Activated T-helper 2 cell treated with anti-CD3 and anti-CD28 coated beads, Interferon-gamma antibody, Interleukin-2, Interleukin-4, amounts not matched to agents 10 μg/mL and 5 μg/mL and 100 μg/mL, durations not matched to agents 14 hours and 24 hours and 36 hours (primary cell): ENCODE data around the gene LATS2. TPM values are rescaled to one million over a fixed set of nuclear protein-coding genes. Genes with fewer than 3 reads are reported as not detected.

Experiments
- DNase-seq: peaks from one replicate; pipeline ENCODE4 v3.0.0; 2021; ENCODE audit warnings: low spot score
- H3K27ac Mint-ChIP-seq: one replicate; pipeline ENCODE4 v1.8.0; 2021; ENCODE audit warnings: mixed read lengths
- H3K27me3 Mint-ChIP-seq: one replicate; pipeline ENCODE4 v1.8.0; 2021; ENCODE audit warnings: low read depth, mixed read lengths
- H3K36me3 Mint-ChIP-seq: one replicate; pipeline ENCODE4 v1.8.0; 2021; ENCODE audit warnings: low read depth, mixed read lengths
- H3K4me1 Mint-ChIP-seq: one replicate; pipeline ENCODE4 v1.8.0; 2021; ENCODE audit warnings: low read depth, mixed read lengths
- H3K4me3 Mint-ChIP-seq: one replicate; pipeline ENCODE4 v1.8.0; 2021; ENCODE audit warnings: low read depth, mild to moderate bottlenecking, moderate library complexity, mixed read lengths
- H3K9me3 Mint-ChIP-seq: one replicate; pipeline ENCODE4 v1.8.0; 2021; ENCODE audit warnings: mixed read lengths
- intact Hi-C: fragments of 100-400 bp; cut with micrococcal nuclease; formaldehyde crosslinking; loops from one replicate; pipeline ENCODE4 v1.15.1; 2023
- total RNA-seq: library from RNA; stranded (reverse); gene quantifications from 2 replicates; pipeline ENCODE4 v1.2.3, GENCODE V29; 2022

LATS2 gene
- total RNA-seq, 1 donor from 2014 or later: 2.6 TPM

DNA sequence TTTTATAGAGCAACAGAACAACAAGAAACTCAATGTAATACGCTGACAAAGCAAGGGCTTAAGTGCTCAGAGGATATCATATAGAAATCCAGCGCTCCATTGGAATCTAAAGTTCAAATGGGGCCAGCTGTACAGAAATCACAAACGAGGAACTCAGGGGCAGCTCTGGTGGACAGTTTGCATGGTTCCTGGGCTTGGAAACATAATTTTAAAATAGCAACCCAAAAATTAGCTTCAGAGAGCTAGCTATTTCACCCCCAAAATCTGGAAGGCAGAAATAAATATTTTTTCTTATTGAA is 19.2 kb upstream of the LATS2 start:
- Mint-ChIP-seq H3K4me3 (no peak overlapping the region), H3K27ac (no peak overlapping the region), H3K27me3 (peaks cover 29% of the 10 kb centered on the region), H3K9me3 (no peaks in the 10 kb centered on the region), H3K36me3 (no peaks in the 10 kb centered on the region), H3K4me1 (no peaks in the 10 kb centered on the region)
- no peak for DNase-seq
- intact Hi-C loops: no loop called here

- H3K36me3 Mint-ChIP-seq: no peaks in the 10 kb centered on the region
- H3K27me3 Mint-ChIP-seq: peaks cover 28% of the 10 kb centered on the region
- H3K4me1 Mint-ChIP-seq: peaks cover 5% of the 10 kb centered on the region
- no peak for DNase-seq
- H3K9me3 Mint-ChIP-seq: no peaks in the 10 kb centered on the region
- no peak overlapping the region for H3K4me3 Mint-ChIP-seq
- intact Hi-C loops: loop anchor here (5.0 kb wide), 1 partner anchor 63 kb away; no protein-coding TSS in a partner anchor
- no peak overlapping the region for H3K27ac Mint-ChIP-seq
Observed at GRCh38 chr13:21079761-21080592, 18.6 kb upstream of the LATS2 start.

- intact Hi-C loops: loop anchor here (5.0 kb wide), 1 partner anchor 62 kb away; no protein-coding TSS in a partner anchor
- peaks cover 28% of the 10 kb centered on the region for H3K27me3 Mint-ChIP-seq
Observed at GRCh38 chr13:21079221-21079620, 17.8 kb upstream of the LATS2 start.

DNA sequence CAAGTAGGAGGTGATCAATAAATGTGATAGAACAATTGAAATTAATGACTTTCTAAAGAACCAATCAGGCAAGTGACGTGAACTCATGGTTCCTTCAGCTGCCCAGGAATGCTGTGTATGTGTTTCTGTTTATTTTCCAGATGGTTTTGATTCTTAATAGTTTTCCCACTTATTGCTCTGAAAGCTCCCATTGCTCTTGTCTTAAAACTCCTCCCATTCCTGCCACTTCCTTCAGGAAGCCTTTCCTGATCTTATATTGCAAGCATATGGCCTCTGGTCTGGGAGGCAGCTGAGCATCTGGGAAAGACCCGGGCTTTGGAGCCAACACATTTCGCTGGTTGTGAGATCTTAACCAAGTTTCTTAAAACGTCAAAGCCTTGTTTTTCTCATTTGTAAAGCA is 17.1 kb upstream of the LATS2 start:
- H3K27ac Mint-ChIP-seq: no peak overlapping the region
- peaks cover 28% of the 10 kb centered on the region for H3K27me3 Mint-ChIP-seq
- no peak overlapping the region for H3K4me3 Mint-ChIP-seq
- peaks cover 15% of the 10 kb centered on the region for H3K4me1 Mint-ChIP-seq
- no peak for DNase-seq
- intact Hi-C loops: loop anchor here (5.0 kb wide), 1 partner anchor 61 kb away; no protein-coding TSS in a partner anchor
- H3K9me3 Mint-ChIP-seq: no peaks in the 10 kb centered on the region
- no peaks in the 10 kb centered on the region for H3K36me3 Mint-ChIP-seq

More at GRCh38 chr13:21079221-21079620, 17.8 kb upstream of the LATS2 start:
- DNase-seq: no peak
- Mint-ChIP-seq H3K9me3 (no peaks in the 10 kb centered on the region), H3K4me1 (peaks cover 12% of the 10 kb centered on the region), H3K36me3 (no peaks in the 10 kb centered on the region), H3K4me3 (no peak overlapping the region), H3K27ac (no peak overlapping the region)

- Mint-ChIP-seq H3K4me1 (peaks cover 15% of the 10 kb centered on the region), H3K9me3 (no peaks in the 10 kb centered on the region), H3K36me3 (no peaks in the 10 kb centered on the region), H3K27me3 (peaks cover 28% of the 10 kb centered on the region), H3K4me3 (no peak overlapping the region), H3K27ac (no peak overlapping the region)
- DNase-seq: no peak
- intact Hi-C loops: loop anchor here (5.0 kb wide), 1 partner anchor 61 kb away; no protein-coding TSS in a partner anchor
Observed at GRCh38 chr13:21077788-21078353, 16.5 kb upstream of the LATS2 start.

DNA sequence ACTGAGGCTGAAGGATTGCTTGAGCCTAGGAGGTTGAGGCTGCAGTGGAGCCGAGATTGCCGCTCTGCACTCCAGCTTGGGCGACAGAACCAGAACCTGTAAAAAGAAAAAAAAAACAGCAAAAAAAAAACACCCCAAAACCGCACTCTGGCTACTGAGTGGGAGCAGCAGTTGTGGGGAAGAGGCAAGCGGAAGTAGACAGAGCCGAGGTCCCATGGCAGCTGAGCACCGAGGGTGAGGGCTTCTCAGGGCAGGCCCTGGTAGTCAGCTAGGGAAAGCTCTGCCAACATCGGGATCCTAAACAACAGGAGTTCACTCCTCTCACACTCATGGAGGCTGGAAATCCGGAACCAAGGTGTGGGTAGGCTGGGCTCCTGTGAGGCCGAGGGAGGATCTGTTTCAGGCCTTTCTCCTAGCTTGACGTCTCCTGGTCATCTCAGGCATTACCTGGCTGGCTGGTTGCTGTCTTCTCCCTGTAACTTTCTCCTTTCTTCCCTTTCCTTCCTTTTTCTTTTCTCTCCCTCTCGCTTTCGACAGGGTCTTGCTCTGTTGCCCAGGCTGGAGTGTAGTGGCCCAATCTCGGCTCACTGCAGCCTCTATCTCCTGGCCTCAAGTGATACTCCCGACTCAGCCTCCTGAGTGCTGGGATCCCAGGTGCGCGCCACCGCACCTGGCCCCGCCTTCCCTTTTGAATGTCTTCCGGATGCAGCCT is 15.8 kb upstream of the LATS2 start:
- intact Hi-C loops: loop anchor here (5.0 kb wide), 1 partner anchor 60 kb away; no protein-coding TSS in a partner anchor
- no peak overlapping the region for H3K27ac Mint-ChIP-seq
- no peak for DNase-seq

GRCh38 chr13:21076253-21076652 is 14.9 kb upstream of the LATS2 start:
- no peak for DNase-seq
- intact Hi-C loops: loop anchor here (5.0 kb wide), 1 partner anchor 59 kb away; no protein-coding TSS in a partner anchor
- Mint-ChIP-seq H3K4me3 (no peak overlapping the region), H3K9me3 (no peaks in the 10 kb centered on the region), H3K27ac (no peak overlapping the region), H3K4me1 (peaks cover 22% of the 10 kb centered on the region), H3K27me3 (peaks cover 34% of the 10 kb centered on the region), H3K36me3 (no peaks in the 10 kb centered on the region)

More for the DNA sequence above, 15.8 kb upstream of the LATS2 start:
- no peaks in the 10 kb centered on the region for H3K36me3 Mint-ChIP-seq
- H3K4me1 Mint-ChIP-seq: peaks cover 15% of the 10 kb centered on the region
- H3K27me3 Mint-ChIP-seq: peaks cover 28% of the 10 kb centered on the region
- peak overlapping the region; percentile 33 for H3K4me3 Mint-ChIP-seq
- no peaks in the 10 kb centered on the region for H3K9me3 Mint-ChIP-seq

- H3K4me1 Mint-ChIP-seq: peaks cover 27% of the 10 kb centered on the region
- peak; percentile 16 for DNase-seq
- no peak overlapping the region for H3K27ac Mint-ChIP-seq
- no peaks in the 10 kb centered on the region for H3K9me3 Mint-ChIP-seq
- intact Hi-C loops: loop anchor here (2.0 to 5.0 kb wide), 2 partner anchors 15 to 58 kb away; partner anchors contain the start of gene LATS2
- peaks cover 31% of the 10 kb centered on the region for H3K27me3 Mint-ChIP-seq
- H3K4me3 Mint-ChIP-seq: peak overlapping the region; percentile 61
- no peaks in the 10 kb centered on the region for H3K36me3 Mint-ChIP-seq
Observed at GRCh38 chr13:21075379-21076249, 14.2 kb upstream of the LATS2 start.

- H3K36me3 Mint-ChIP-seq: no peaks in the 10 kb centered on the region
- H3K27me3 Mint-ChIP-seq: peaks cover 25% of the 10 kb centered on the region
- peak; percentile 19 for DNase-seq
- peaks cover 27% of the 10 kb centered on the region for H3K4me1 Mint-ChIP-seq
- no peaks in the 10 kb centered on the region for H3K9me3 Mint-ChIP-seq
- peak overlapping the region; percentile 61 for H3K4me3 Mint-ChIP-seq
- intact Hi-C loops: loop anchor here (2.0 to 5.0 kb wide), 2 partner anchors 14 to 58 kb away; partner anchors contain the start of gene LATS2
- no peak overlapping the region for H3K27ac Mint-ChIP-seq
Observed at GRCh38 chr13:21075011-21075378, 13.6 kb upstream of the LATS2 start.

- Mint-ChIP-seq H3K36me3 (no peaks in the 10 kb centered on the region), H3K27ac (peak overlapping the region; percentile 24), H3K27me3 (peaks cover 21% of the 10 kb centered on the region), H3K4me3 (no peak overlapping the region), H3K9me3 (no peaks in the 10 kb centered on the region), H3K4me1 (peaks cover 27% of the 10 kb centered on the region)
- DNase-seq: no peak
- intact Hi-C loops: loop anchor here (2.0 kb wide), 1 partner anchor 14 kb away; the partner anchor contains the start of gene LATS2
Observed at GRCh38 chr13:21074546-21074945, 13.2 kb upstream of the LATS2 start.

DNA sequence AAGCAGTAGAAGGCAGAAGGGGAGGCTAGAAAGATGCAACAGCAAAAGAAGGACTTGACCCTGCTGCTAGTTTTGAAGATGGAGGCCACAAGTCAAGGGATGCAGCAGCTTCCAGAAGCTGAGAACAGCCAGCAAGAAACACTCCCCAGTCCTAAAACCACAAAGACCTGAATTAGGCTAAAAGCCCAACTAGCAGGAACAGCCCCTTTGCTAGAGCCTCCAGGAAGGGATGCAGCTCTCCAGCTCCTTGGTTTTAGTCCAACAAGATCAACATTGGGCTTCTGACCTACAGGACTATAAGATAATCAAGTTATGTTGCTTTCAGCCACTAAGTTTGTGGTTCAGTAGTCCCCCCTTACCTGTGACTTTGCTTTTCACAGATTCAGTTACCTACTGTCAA is 10.5 kb upstream of the LATS2 start:
- H3K27me3 Mint-ChIP-seq: peaks cover 11% of the 10 kb centered on the region
- H3K36me3 Mint-ChIP-seq: no peaks in the 10 kb centered on the region
- H3K9me3 Mint-ChIP-seq: no peaks in the 10 kb centered on the region
- H3K27ac Mint-ChIP-seq: no peak overlapping the region
- H3K4me3 Mint-ChIP-seq: no peak overlapping the region
- no peak for DNase-seq
- H3K4me1 Mint-ChIP-seq: peaks cover 27% of the 10 kb centered on the region
- intact Hi-C loops: no loop called here

GRCh38 chr13:21071015-21071414 is 9.6 kb upstream of the LATS2 start:
- H3K36me3 Mint-ChIP-seq: no peaks in the 10 kb centered on the region
- H3K27ac Mint-ChIP-seq: no peak overlapping the region
- DNase-seq: no peak
- no peak overlapping the region for H3K4me3 Mint-ChIP-seq
- H3K9me3 Mint-ChIP-seq: no peaks in the 10 kb centered on the region
- H3K4me1 Mint-ChIP-seq: peaks cover 27% of the 10 kb centered on the region
- intact Hi-C loops: no loop called here
- peaks cover 11% of the 10 kb centered on the region for H3K27me3 Mint-ChIP-seq
